HepG2 (cell line): Measurements from ENCODE around the gene BRMS1. TPM values are rescaled to one million over a fixed set of nuclear protein-coding genes. Genes with fewer than 3 reads are reported as not detected.
A peak's percentile ranks its signal among the peaks of the same experiment; 100 is the strongest.

Experiments used
- ATAC-seq: fragments of 200-7000 bp; cut with Tn5 transposase; 3 replicates; pipeline ENCODE4 v1.9.1; 2020; ENCODE audit warnings: mild to moderate bottlenecking, moderate library complexity
- BruUV-seq: library from RNA; stranded (reverse); fragments of 400-500 nt; replicated peaks from 2 replicates; lab custom pipeline; 2021; lab: Mats Ljungman, UMichigan
- CTCF ChIA-PET: fragments of 300-600 bp; formaldehyde crosslinking; extraction: SDS; loops from one replicate; lab custom pipeline; 2021; ENCODE audit warnings: low total read pairs, inconsistent platforms, low intra/inter-chr PET ratio; lab: Yijun Ruan, JAX
- POLR2A ChIA-PET: fragments of 350-600 bp; sonication (Branson Sonifier 250); formaldehyde crosslinking; loops from one replicate; lab custom pipeline; 2020; ENCODE audit warnings: antibody characterized with exemption, inconsistent platforms; lab: Yijun Ruan, JAX
- DNase-seq: peaks from one replicate; pipeline ENCODE4 v3.0.0-alpha.2; 2015; ENCODE audit warnings: low spot score
- FAIRE-seq: peaks from 3 replicates; lab custom pipeline; 2011; peaks lifted over from hg19 to GRCh38; lab: Jason Lieb, UNC
- H2AFZ ChIP-seq: one replicate; pipeline ENCODE4 v1.6.1; 2011; ENCODE audit warnings: low read length, inconsistent platforms
- H3K27ac ChIP-seq: fragments of 300-600 bp; 3 replicates; pipeline ENCODE4 v1.8.0; 2011; ENCODE audit warnings: mixed run types, mild to moderate bottlenecking, mixed read lengths, low read length, inconsistent platforms; ENCODE audit not compliant: insufficient read depth; ENCODE audit errors: extremely low read length
- H3K27me3 ChIP-seq, 2 experiments: fragments of 200-600 bp in 1 of 2; 2 replicates in 1 of 2; 3 replicates in 1 of 2; pipeline versions ENCODE4 v1.6.0 to v1.8.0; 2011; ENCODE audit warnings: low read length in 2 of 2, mild to moderate bottlenecking in 2 of 2, moderate library complexity in 2 of 2, inconsistent platforms in 1 of 2; ENCODE audit not compliant: insufficient read depth in 2 of 2, control insufficient read depth in 1 of 2
- H3K36me3 ChIP-seq, 2 experiments: fragments of 200-600 bp in 1 of 2; replicated peaks in 1 of 2; 2 replicates in 1 of 2; 3 replicates in 1 of 2; pipeline versions ENCODE4 v1.5.1 to v1.8.0; 2011; ENCODE audit warnings: low read length in 2 of 2, inconsistent platforms in 1 of 2; ENCODE audit not compliant: insufficient read depth in 2 of 2, control insufficient read depth in 1 of 2
- H3K4me1 ChIP-seq: 2 replicates; pipeline ENCODE4 v1.5.1; 2012; ENCODE audit warnings: low read length, inconsistent platforms; ENCODE audit not compliant: insufficient read depth
- H3K4me2 ChIP-seq: 2 replicates; pipeline ENCODE4 v1.6.0; 2011; ENCODE audit warnings: low read depth, low read length, inconsistent platforms
- H3K4me3 ChIP-seq, 3 experiments: fragments of 200-600 bp in 1 of 3; sonication (generic), shearing (Covaris generic) in 1 of 3; replicated peaks in 1 of 3; 2 replicates each; pipeline ENCODE4 v1.5.1; 2011 to 2016; ENCODE audit warnings: low read length in 3 of 3, inconsistent platforms in 2 of 3, low read depth in 2 of 3, mild to moderate bottlenecking in 2 of 3, control low read depth in 1 of 3, mixed read lengths in 1 of 3; ENCODE audit not compliant: insufficient read depth in 1 of 3
- H3K79me2 ChIP-seq: one replicate; pipeline ENCODE4 v1.6.1; 2011; ENCODE audit warnings: low read length, inconsistent platforms; ENCODE audit not compliant: insufficient read depth
- H3K9ac ChIP-seq: 2 replicates; pipeline ENCODE4 v1.6.0; 2011; ENCODE audit warnings: mild to moderate bottlenecking, low read depth, low read length, inconsistent platforms; ENCODE audit not compliant: insufficient read depth
- H3K9me3 ChIP-seq: 2 replicates; pipeline ENCODE4 v1.5.1; 2012; ENCODE audit warnings: mild to moderate bottlenecking, low read length
- H4K20me1 ChIP-seq: 2 replicates; pipeline ENCODE4 v1.6.0; 2011; ENCODE audit warnings: inconsistent platforms, mild to moderate bottlenecking, low read length, moderate library complexity; ENCODE audit not compliant: insufficient read depth
- BHLHE40 ChIP-seq: IDR thresholded peaks from 2 replicates; pipeline ENCODE4 v1.6.1; 2011; ENCODE audit warnings: low read length, improper control_type of control experiment
- NR2F6 ChIP-seq, 2 experiments: IDR thresholded peaks; 2 replicates each; pipeline ENCODE4 v1.6.1; 2016; ENCODE audit warnings: antibody characterized with exemption in 1 of 2, mild to moderate bottlenecking in 1 of 2
- WIZ ChIP-seq: sonication (generic); formaldehyde crosslinking; IDR thresholded peaks from 2 replicates; pipeline ENCODE4 v1.5.1; 2020; ENCODE audit warnings: mild to moderate bottlenecking, missing genetic modification reagents
- YEATS4 ChIP-seq: sonication (generic); formaldehyde crosslinking; IDR thresholded peaks from 2 replicates; pipeline ENCODE4 v1.4.0; 2020; ENCODE audit warnings: missing genetic modification reagents, borderline replicate concordance
- ZNF329 ChIP-seq: sonication (generic); formaldehyde crosslinking; IDR thresholded peaks from 2 replicates; pipeline ENCODE4 v1.9.0; 2021; ENCODE audit warnings: low read depth, mild to moderate bottlenecking, missing genetic modification reagents
- ZNF768 ChIP-seq: sonication (generic); formaldehyde crosslinking; IDR thresholded peaks from 2 replicates; pipeline ENCODE4 v1.4.0; 2020; ENCODE audit warnings: missing genetic modification reagents
- ZSCAN21 ChIP-seq: sonication (generic); formaldehyde crosslinking; IDR thresholded peaks from 2 replicates; pipeline ENCODE4 v1.8.0; 2022; ENCODE audit warnings: mild to moderate bottlenecking, missing genetic modification reagents, moderate library complexity, borderline replicate concordance
- WGBS: methylation state at CpG from one replicate; pipeline ENCODE4 v1.1.6; 2017; ENCODE audit warnings: low lambda C conversion rate; 5-methylcytosine and 5-hydroxymethylcytosine counted together
- in situ Hi-C: cut with HindIII; loops from 2 replicates; pipeline ENCODE4 v1.10.0; 2017; ENCODE audit warnings: low pct_unique_long_range_greater_than_20kb; ENCODE audit not compliant: extremely low pct_ligation_motif_present
- intact Hi-C: fragments of 100-400 bp; cut with micrococcal nuclease; formaldehyde crosslinking; loops from one replicate; pipeline ENCODE4 v1.10.0; 2022; ENCODE audit not compliant: unreplicated experiment
- polyA plus RNA-seq, 8 experiments: library from polyadenylated mRNA; depleted of rRNA in 3 of 8; stranded (reverse) in 7 of 8; unstranded in 1 of 8; fragments of >200 nt; fragmentation: Illumina TruSeq in 4 of 8; extraction: Trizol in 4 of 8; gene quantifications; 2 replicates each; pipeline versions ENCODE4 v1.2.1 to v1.2.3, GENCODE V29; 2011 to 2016; ENCODE audit warnings: low read depth in 4 of 8, missing spikeins in 1 of 8, mixed read lengths in 1 of 8; ENCODE audit not compliant: insufficient read depth in 1 of 8
- total RNA-seq, 5 experiments: library from RNA; depleted of rRNA; stranded (reverse); fragments of >200 nt; fragmentation: Illumina TruSeq; extraction: Trizol; gene quantifications; 2 replicates each; pipeline ENCODE4 v1.2.3, GENCODE V29; 2016; ENCODE audit warnings: low read depth in 1 of 5

The BRMS1 gene
- total and polyA plus RNA-seq, 2 of the 13 experiments (the other 11 are each of a cell fraction or from before 2014, with no cell fraction given): 15.8 to 55.7 TPM

GRCh38 chr11:66365711-66366619 lies 21.1 kb upstream of the BRMS1 start (continued):
- peak; percentile 60 for TF ChIP-seq NR2F6 (IDR thresholded peaks at IDR 0.05)
- TF ChIP-seq NR2F6 (CRISPR knock-in tag; IDR thresholded peaks at IDR 0.05): 0 out of 2 replicates have a peak, but pooled peaks have one; percentile 18
- TF ChIP-seq BHLHE40: no peak
- no peak for TF ChIP-seq YEATS4 (CRISPR knock-in tag)

GRCh38 chr11:66365166-66365565 lies 20.3 kb upstream of the BRMS1 start:
- H3K36me3 ChIP-seq: peaks cover 3 to 15% of the 10 kb centered on the region in 2 experiments; a peak in 3 of 5 replicates
- no peak overlapping the region for H3K4me2 ChIP-seq
- intact Hi-C loops: no loop called here
- no peak overlapping the region for H3K9ac ChIP-seq
- H3K9me3 ChIP-seq: no peaks in the 10 kb centered on the region
- no peak overlapping the region for H2AFZ ChIP-seq
- BruUV-seq: no TSS peak
- FAIRE-seq: no peak
- POLR2A ChIA-PET: interaction anchor here (0.8 to 2.5 kb wide), 3 partner anchors 15 to 53 kb away, joined by 5 to 7 read pairs (median 5); partner anchors contain the start of gene B4GAT1
- no peak for TF ChIP-seq ZNF329 (CRISPR knock-in tag)
- TF ChIP-seq ZNF768: no peak
- TF ChIP-seq WIZ (CRISPR knock-in tag): no peak
- TF ChIP-seq ZSCAN21 (CRISPR knock-in tag): 0 out of 2 replicates have a peak, but pooled peaks have one; percentile 33
- H3K27ac ChIP-seq: no peak overlapping the region
- WGBS: 90% methylated on average over 2 of the region's 6 CpGs
- no peaks in the 10 kb centered on the region for H3K27me3 ChIP-seq
- in situ Hi-C loops: no loop called here
- CTCF ChIA-PET: no interaction called here
- peaks cover 28% of the 10 kb centered on the region for H3K4me1 ChIP-seq
- no peak for DNase-seq
- no peak overlapping the region for H3K4me3 ChIP-seq
- ATAC-seq: no peak
- H4K20me1 ChIP-seq: no peaks in the 10 kb centered on the region; the same call in 1 of the 2 replicates
- no peaks in the 10 kb centered on the region for H3K79me2 ChIP-seq
